Measurements from ENCODE around the gene SLC40A1. TPM values are rescaled to one million over a fixed set of nuclear protein-coding genes. Genes with fewer than 3 reads are reported as not detected.

The SLC40A1 gene
- polyA plus RNA-seq, 1 experiment = 0.47 TPM

DNA sequence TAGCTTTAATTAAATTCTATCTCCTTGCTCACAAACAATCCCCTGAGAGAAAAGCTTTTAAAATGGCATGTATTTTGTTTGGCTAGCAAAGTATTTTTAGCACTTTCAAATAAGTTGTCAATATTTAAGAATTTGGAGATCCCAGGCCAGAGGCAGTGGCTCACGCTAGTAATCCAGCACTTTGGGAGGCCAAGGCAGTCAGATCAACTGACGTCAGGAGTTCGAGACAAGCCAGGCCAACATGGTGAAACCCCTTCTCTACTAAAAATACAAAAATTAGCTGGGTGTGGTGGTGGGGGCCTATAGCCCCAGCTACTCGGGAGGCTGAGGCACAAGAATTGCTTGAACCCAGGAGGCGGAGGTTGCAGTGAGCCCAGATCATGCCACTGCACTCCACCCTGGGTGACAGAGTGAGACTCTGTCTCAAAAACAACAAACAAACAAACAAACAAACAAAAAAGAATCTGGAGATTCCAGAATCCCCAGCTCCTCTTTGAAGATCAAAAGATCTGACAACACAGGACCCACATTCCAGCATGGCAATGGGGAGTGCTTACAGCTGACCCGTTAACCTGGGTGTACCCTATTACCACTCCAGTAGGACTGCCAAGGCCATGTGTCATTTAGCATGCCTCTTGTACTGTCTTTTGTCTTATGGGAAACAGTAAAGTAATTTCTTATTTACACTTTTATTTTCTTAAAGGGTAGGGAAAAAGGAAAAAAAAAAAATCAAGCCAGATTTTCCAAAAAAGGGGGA is 21.9 kb downstream of the SLC40A1 start:
- ChIA-PET CTCF (interaction anchor here (1.1 kb wide), 1 partner anchor 91 kb away, joined by 3 read pairs; no protein-coding TSS in a partner anchor), POLR2A (no interaction called here)
- Histone ChIP-seq H3K36me3 (ENCODE audit: control insufficient read depth, insufficient read depth, low read length) (no peaks in the 10 kb centered on the region), H3K4me3 (ENCODE audit: low read depth, low read length) (no peak overlapping the region), H3K27me3 (ENCODE audit: control insufficient read depth, insufficient read depth, low read length) (no peaks in the 10 kb centered on the region)
- TF ChIP-seq, protein P1, sequence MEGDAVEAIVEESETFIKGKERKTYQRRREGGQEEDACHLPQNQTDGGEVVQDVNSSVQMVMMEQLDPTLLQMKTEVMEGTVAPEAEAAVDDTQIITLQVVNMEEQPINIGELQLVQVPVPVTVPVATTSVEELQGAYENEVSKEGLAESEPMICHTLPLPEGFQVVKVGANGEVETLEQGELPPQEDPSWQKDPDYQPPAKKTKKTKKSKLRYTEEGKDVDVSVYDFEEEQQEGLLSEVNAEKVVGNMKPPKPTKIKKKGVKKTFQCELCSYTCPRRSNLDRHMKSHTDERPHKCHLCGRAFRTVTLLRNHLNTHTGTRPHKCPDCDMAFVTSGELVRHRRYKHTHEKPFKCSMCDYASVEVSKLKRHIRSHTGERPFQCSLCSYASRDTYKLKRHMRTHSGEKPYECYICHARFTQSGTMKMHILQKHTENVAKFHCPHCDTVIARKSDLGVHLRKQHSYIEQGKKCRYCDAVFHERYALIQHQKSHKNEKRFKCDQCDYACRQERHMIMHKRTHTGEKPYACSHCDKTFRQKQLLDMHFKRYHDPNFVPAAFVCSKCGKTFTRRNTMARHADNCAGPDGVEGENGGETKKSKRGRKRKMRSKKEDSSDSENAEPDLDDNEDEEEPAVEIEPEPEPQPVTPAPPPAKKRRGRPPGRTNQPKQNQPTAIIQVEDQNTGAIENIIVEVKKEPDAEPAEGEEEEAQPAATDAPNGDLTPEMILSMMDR (IDR thresholded peaks at IDR 0.05; ENCODE audit: insufficient read depth, low read depth, low read length) = no peak
- no peak for DNase-seq (ENCODE audit: low read depth)

DNA sequence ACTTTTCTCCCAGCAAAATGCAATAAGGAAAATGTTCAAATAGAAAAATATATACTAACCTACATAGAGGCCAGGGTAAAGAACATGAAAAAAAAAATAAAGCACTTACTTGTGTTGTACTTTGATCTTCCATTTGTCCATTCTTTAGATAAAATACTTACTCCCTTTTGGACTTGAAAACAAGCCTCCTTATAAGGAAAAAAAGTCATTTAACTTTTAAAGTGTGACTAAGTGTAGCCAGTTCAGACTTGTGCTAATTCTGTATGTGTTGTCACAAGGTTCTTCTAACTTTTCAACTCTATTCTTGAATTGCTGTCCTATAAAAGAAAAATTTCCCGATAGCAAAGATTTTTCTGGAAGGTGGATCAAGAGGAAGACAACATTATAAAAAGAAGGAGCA is 23.2 kb downstream of the SLC40A1 start:
- H3K36me3 ChIP-seq (ENCODE audit: control insufficient read depth, insufficient read depth, low read length) = no peaks in the 10 kb centered on the region
- DNase-seq (ENCODE audit: low read depth) = no peak
- H3K27me3 ChIP-seq (ENCODE audit: control insufficient read depth, insufficient read depth, low read length) = no peaks in the 10 kb centered on the region
- TF ChIP-seq, protein P1 (IDR thresholded peaks at IDR 0.05; ENCODE audit: insufficient read depth, low read depth, low read length) = no peak
- CTCF ChIA-PET = no interaction called here
- POLR2A ChIA-PET = no interaction called here
- H3K4me3 ChIP-seq (ENCODE audit: low read depth, low read length) = no peak overlapping the region

DNA sequence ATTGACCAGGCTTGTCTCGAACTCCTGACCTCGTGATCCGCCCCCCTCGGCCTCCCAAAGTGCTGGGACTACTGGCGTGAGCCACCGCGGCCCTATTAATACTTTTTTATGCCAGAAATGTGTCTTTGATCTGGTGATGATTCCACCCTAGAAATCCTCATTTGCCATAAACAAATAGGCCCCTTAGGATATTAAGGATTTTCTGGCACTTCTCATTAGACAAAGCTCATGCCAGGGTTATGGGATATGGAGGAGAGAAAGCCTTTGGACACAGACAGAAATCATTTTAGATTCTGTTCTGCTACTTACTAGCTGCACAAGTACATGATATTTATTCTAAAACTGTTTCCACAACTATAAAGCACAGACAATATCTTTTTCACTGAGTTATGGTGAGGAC is 24.1 kb downstream of the SLC40A1 start:
- TF ChIP-seq, protein P1 (IDR thresholded peaks at IDR 0.05; ENCODE audit: insufficient read depth, low read depth, low read length) = no peak
- CTCF ChIA-PET = interaction anchor here (0.8 to 0.9 kb wide), 2 partner anchors 9 to 15 kb away, joined by 3 read pairs; no protein-coding TSS in a partner anchor
- Histone ChIP-seq H3K27me3 (ENCODE audit: control insufficient read depth, insufficient read depth, low read length) (no peaks in the 10 kb centered on the region), H3K4me3 (ENCODE audit: low read depth, low read length) (no peak overlapping the region), H3K36me3 (ENCODE audit: control insufficient read depth, insufficient read depth, low read length) (no peaks in the 10 kb centered on the region)
- POLR2A ChIA-PET = no interaction called here
- DNase-seq (ENCODE audit: low read depth) = no peak

DNA sequence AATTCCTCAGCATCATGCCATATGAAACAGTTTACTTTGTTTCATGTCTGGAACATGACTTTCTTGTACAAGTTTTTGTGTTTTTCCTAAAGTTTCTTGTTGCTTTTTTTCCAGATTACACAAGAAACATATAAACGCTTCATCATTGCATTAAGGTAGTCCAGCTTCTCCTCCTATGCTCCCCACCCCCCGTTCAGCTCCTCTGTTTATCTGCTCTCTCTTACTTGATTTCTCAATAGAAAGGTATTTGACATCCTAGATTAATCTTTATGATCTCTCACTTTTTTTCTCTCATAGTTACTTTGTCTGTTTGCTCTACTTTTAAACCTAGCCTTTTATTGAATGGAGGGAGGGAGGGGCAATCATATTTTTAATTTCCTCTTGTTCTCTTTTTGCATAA is 25.4 kb downstream of the SLC40A1 start:
- H3K4me3 ChIP-seq (ENCODE audit: low read depth, low read length) = no peak overlapping the region
- TF ChIP-seq, protein P1 (IDR thresholded peaks at IDR 0.05; ENCODE audit: insufficient read depth, low read depth, low read length) = no peak
- ChIA-PET CTCF (no interaction called here), POLR2A (no interaction called here)
- no peaks in the 10 kb centered on the region for H3K36me3 ChIP-seq (ENCODE audit: control insufficient read depth, insufficient read depth, low read length)
- no peak for DNase-seq (ENCODE audit: low read depth)
- H3K27me3 ChIP-seq (ENCODE audit: control insufficient read depth, insufficient read depth, low read length) = no peaks in the 10 kb centered on the region

DNA sequence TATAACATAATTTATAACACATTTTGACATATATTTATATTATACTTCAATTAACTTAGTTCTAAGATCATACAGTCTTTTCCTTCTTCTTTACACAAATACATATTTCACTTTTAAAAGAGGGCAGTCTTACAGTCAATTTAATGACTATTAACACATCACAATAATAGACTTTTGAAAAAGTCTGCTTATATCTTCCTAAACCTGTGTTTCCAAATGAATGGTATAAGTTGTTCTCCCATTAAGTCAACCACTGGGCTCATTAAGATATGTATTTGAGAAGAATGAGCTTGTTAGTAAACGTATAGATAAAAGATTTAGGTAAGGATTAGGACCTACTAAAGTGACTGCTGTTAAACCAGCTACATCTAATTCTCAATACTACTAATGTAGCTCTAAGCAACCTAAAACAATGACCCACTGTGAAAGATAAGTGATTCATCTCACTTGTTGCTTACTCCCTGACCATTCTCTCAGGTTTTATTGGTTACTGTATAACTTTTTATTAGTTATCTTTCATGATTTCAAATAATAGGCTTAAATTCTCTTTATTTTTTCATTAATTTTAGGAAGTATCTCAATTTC is 27.0 kb downstream of the SLC40A1 start:
- Histone ChIP-seq H3K36me3 (ENCODE audit: control insufficient read depth, insufficient read depth, low read length) (no peaks in the 10 kb centered on the region), H3K4me3 (ENCODE audit: low read depth, low read length) (no peak overlapping the region), H3K27me3 (ENCODE audit: control insufficient read depth, insufficient read depth, low read length) (no peaks in the 10 kb centered on the region)
- no peak for DNase-seq (ENCODE audit: low read depth)
- ChIA-PET POLR2A (no interaction called here), CTCF (interaction anchor here (0.7 kb wide), 1 partner anchor 31 kb away, joined by 3 read pairs; no protein-coding TSS in a partner anchor)
- TF ChIP-seq, protein P1 (IDR thresholded peaks at IDR 0.05; ENCODE audit: insufficient read depth, low read depth, low read length) = no peak
